HL-60/S4 treated with phorbol 12-myristate 13-acetate at 8.2 ng/mL for 4 days and 3 days (cell line): ENCODE measurements around the gene TUBB2B.
"Not testable (repeated sequence)": the region's sequence is repeated elsewhere in the genome, so short reads cannot be mapped to it uniquely, and the experiment has no call there.

Source experiments
- in situ Hi-C: fragments of 300-500 bp; cut with MboI; formaldehyde crosslinking; loops from 2 replicates; pipeline ENCODE4 v1.15.0; 2022; ENCODE audit warnings: low sequenced_read_pairs

TUBB2B gene

GRCh38 chr6:3217286-3217685 is 10.2 kb downstream of the TUBB2B start:
- in situ Hi-C loops, result no loop called here

- in situ Hi-C loops, result no loop called here
Observed at GRCh38 chr6:3214898-3215297, 12.6 kb downstream of the TUBB2B start.

- in situ Hi-C loops, result no loop called here
Observed at GRCh38 chr6:3213334-3213695, 14.1 kb downstream of the TUBB2B start.

GRCh38 chr6:3212261-3212660 is 15.2 kb downstream of the TUBB2B start:
- in situ Hi-C loops, result no loop called here

GRCh38 chr6:3211681-3212080 is 15.8 kb downstream of the TUBB2B start:
- in situ Hi-C loops, result no loop called here

- in situ Hi-C loops, result no loop called here
Observed at GRCh38 chr6:3210024-3210610, 17.3 kb downstream of the TUBB2B start.

- in situ Hi-C loops, result no loop called here
Observed at GRCh38 chr6:3209114-3210023, 18.1 kb downstream of the TUBB2B start.

- in situ Hi-C loops, result no loop called here
Observed at GRCh38 chr6:3208775-3209113, 18.7 kb downstream of the TUBB2B start.

GRCh38 chr6:3208098-3208774 is 19.2 kb downstream of the TUBB2B start:
- in situ Hi-C loops, result no loop called here

- in situ Hi-C loops, result no loop called here
Observed at GRCh38 chr6:3206339-3207015, 21.0 kb downstream of the TUBB2B start.

GRCh38 chr6:3205913-3206312 is 21.5 kb downstream of the TUBB2B start:
- in situ Hi-C loops, result no loop called here

GRCh38 chr6:3204921-3205320 is 22.5 kb downstream of the TUBB2B start:
- in situ Hi-C loops, result no loop called here

GRCh38 chr6:3202999-3203696 is 24.3 kb downstream of the TUBB2B start:
- in situ Hi-C loops, result no loop called here

GRCh38 chr6:3201388-3201787 is 26.1 kb downstream of the TUBB2B start:
- in situ Hi-C loops, result no loop called here

- in situ Hi-C loops, result no loop called here
Observed at GRCh38 chr6:3200682-3201081, 26.8 kb downstream of the TUBB2B start.

- in situ Hi-C loops, result no loop called here
Observed at GRCh38 chr6:3199382-3199781, 28.1 kb downstream of the TUBB2B start.

GRCh38 chr6:3197734-3198133 is 29.7 kb downstream of the TUBB2B start:
- in situ Hi-C loops, result not testable (repeated sequence)

- in situ Hi-C loops, result no loop called here
Observed at GRCh38 chr6:3196770-3197169, 30.7 kb downstream of the TUBB2B start.

GRCh38 chr6:3195695-3196497 is 31.6 kb downstream of the TUBB2B start:
- in situ Hi-C loops, result no loop called here

- in situ Hi-C loops, result no loop called here
Observed at GRCh38 chr6:3195420-3195694, 32.1 kb downstream of the TUBB2B start.
